Esophagus squamous epithelium (tissue), 5 donors: ENCODE measurements around the gene CHD2. TPM values are rescaled to one million over a fixed set of nuclear protein-coding genes. Genes with fewer than 3 reads are reported as not detected.

Experiments
- DNase-seq: peaks from one replicate; lab custom pipeline; 2025; lab: John Stamatoyannopoulos, UW
- H3K27ac ChIP-seq, 4 donors: fragments of 200-600 bp; sonication (generic); one replicate each; pipeline ENCODE4 v1.5.1; 2016 to 2019; ENCODE audit warnings: mild to moderate bottlenecking in 1 of 4
- H3K27me3 ChIP-seq, 4 donors: fragments of 200-600 bp; sonication (generic); 1 replicate in 3 of 4; 2 replicates in 1 of 4; pipeline versions ENCODE4 v1.5.1 to v1.6.0; 2017 to 2021; ENCODE audit warnings: antibody characterized with exemption in 1 of 4
- H3K36me3 ChIP-seq, 3 donors: fragments of 200-600 bp; sonication (generic); one replicate each; pipeline ENCODE4 v1.5.1; 2016 to 2019
- H3K4me1 ChIP-seq, 3 donors: fragments of 200-600 bp; sonication (generic); one replicate each; pipeline ENCODE4 v1.5.1; 2017 to 2019
- H3K4me3 ChIP-seq, 4 donors: fragments of 200-600 bp; sonication (generic); 1 replicate in 3 of 4; 2 replicates in 1 of 4; pipeline ENCODE4 v1.5.1; 2016 to 2019; ENCODE audit warnings: mild to moderate bottlenecking in 2 of 4, moderate library complexity in 1 of 4
- H3K9me3 ChIP-seq, 3 donors: fragments of 200-600 bp; sonication (generic); one replicate each; pipeline ENCODE4 v1.5.1; 2016 to 2019
- CTCF ChIP-seq, 6 experiments: fragments of 450-650 bp in 4 of 6; fragments of 200-600 bp in 2 of 6; sonication (generic) in 2 of 6; IDR thresholded peaks; one replicate each; pipeline ENCODE4 v1.5.1; 2016 to 2019; ENCODE audit warnings: antibody characterized with exemption in 6 of 6, mild to moderate bottlenecking in 4 of 6, moderate library complexity in 4 of 6
- POLR2A ChIP-seq, 4 donors: fragments of 450-650 bp; IDR thresholded peaks; one replicate each; pipeline ENCODE4 v1.6.1; 2017; ENCODE audit warnings: antibody characterized with exemption in 4 of 4, mild to moderate bottlenecking in 4 of 4, moderate library complexity in 3 of 4
- WGBS, 2 donors: methylation state at CpG; one replicate each; pipeline ENCODE4 v1.1.5; 2018; 5-methylcytosine and 5-hydroxymethylcytosine counted together
- intact Hi-C: fragments of 100-400 bp; cut with DNase I; formaldehyde crosslinking; loops from one replicate; pipeline ENCODE4 v1.15.0; 2022
- total RNA-seq, 4 donors: library from RNA; depleted of rRNA; stranded (reverse); fragments of >200 nt; gene quantifications; one replicate each; pipeline ENCODE4 v1.1.0, GENCODE V29; 2016
- donor health status: DM: yes; HTN: yes; CAD: no.

CHD2 gene
- total RNA-seq, 4 donors from 2014 or later = 36.1 to 132 (median 74.8) TPM

- Histone ChIP-seq H3K27ac (no peak overlapping the region), H3K36me3 (peaks cover 28 to 69% (median 34%) of the 10 kb centered on the region in 3 donors), H3K27me3 (no peaks in the 10 kb centered on the region), H3K4me1 (peaks cover 12 to 65% (median 20%) of the 10 kb centered on the region in 3 donors), H3K9me3 (peaks cover 0 to 5% (median 0%) of the 10 kb centered on the region in 3 donors), H3K4me3 (no peak overlapping the region)
- 31 to 61% methylated on average over 4 to 5 of the region's 12 CpGs for WGBS, 2 donors
- TF ChIP-seq POLR2A (IDR thresholded peaks at IDR 0.05) = no peak
- no peak for TF ChIP-seq CTCF (IDR thresholded peaks at IDR 0.05)
- intact Hi-C loops = no loop called here
- DNase-seq = no peak
These were observed 143.6 kb downstream of the CHD2 start for GRCh38 chr15:93043621-93044300.

GRCh38 chr15:93044301-93045190, 144.4 kb downstream of the CHD2 start:
- H3K4me1 ChIP-seq = peaks cover 19 to 73% (median 27%) of the 10 kb centered on the region in 3 donors
- no peak for DNase-seq
- intact Hi-C loops = no loop called here
- H3K27ac ChIP-seq = no peak overlapping the region
- H3K9me3 ChIP-seq = peaks cover 0 to 5% (median 0%) of the 10 kb centered on the region in 3 donors
- no peaks in the 10 kb centered on the region for H3K27me3 ChIP-seq
- 83 to 88% methylated on average over 14 to 17 of the region's 46 CpGs for WGBS, 2 donors
- H3K36me3 ChIP-seq = peaks cover 28 to 77% (median 34%) of the 10 kb centered on the region in 3 donors
- TF ChIP-seq CTCF (IDR thresholded peaks at IDR 0.05) = no peak
- TF ChIP-seq POLR2A (IDR thresholded peaks at IDR 0.05) = no peak
- H3K4me3 ChIP-seq = no peak overlapping the region

- intact Hi-C loops = no loop called here
- Histone ChIP-seq H3K27me3 (no peaks in the 10 kb centered on the region), H3K4me3 (no peak overlapping the region), H3K27ac (no peak overlapping the region), H3K9me3 (peaks cover 0 to 5% (median 0%) of the 10 kb centered on the region in 3 donors), H3K4me1 (peaks cover 22 to 79% (median 35%) of the 10 kb centered on the region in 3 donors), H3K36me3 (peaks cover 32 to 84% (median 34%) of the 10 kb centered on the region in 3 donors)
- 90 to 95% methylated on average over 7 to 17 of the region's 27 CpGs for WGBS, 2 donors
- no peak for DNase-seq
- TF ChIP-seq CTCF (IDR thresholded peaks at IDR 0.05) (no peak), POLR2A (IDR thresholded peaks at IDR 0.05) (no peak)
These were observed 145.2 kb downstream of the CHD2 start for GRCh38 chr15:93045191-93045785.

- no peak overlapping the region for H3K4me3 ChIP-seq
- peaks cover 27 to 79% (median 38%) of the 10 kb centered on the region in 3 donors for H3K4me1 ChIP-seq
- DNase-seq = no peak
- 92% methylated on average over 4 of the region's 4 CpGs for WGBS, 2 donors
- intact Hi-C loops = no loop called here
- no peaks in the 10 kb centered on the region for H3K27me3 ChIP-seq
- H3K27ac ChIP-seq = no peak overlapping the region
- TF ChIP-seq POLR2A (IDR thresholded peaks at IDR 0.05) = no peak
- TF ChIP-seq CTCF (IDR thresholded peaks at IDR 0.05) = no peak
- H3K9me3 ChIP-seq = peaks cover 0 to 5% (median 0%) of the 10 kb centered on the region in 3 donors
- H3K36me3 ChIP-seq = peaks cover 34 to 92% (median 36%) of the 10 kb centered on the region in 3 donors
These were observed 146.0 kb downstream of the CHD2 start for GRCh38 chr15:93046120-93046519.
